B cell (primary cell): Measurements from ENCODE around the gene IBTK.

Experiments used
- EZH2 ChIP-seq: IDR thresholded peaks from 2 replicates; pipeline ENCODE4 v1.6.1; 2012; ENCODE audit warnings: borderline replicate concordance, low read depth, mild to moderate bottlenecking, moderate library complexity, low read length; ENCODE audit not compliant: insufficient read depth, poor library complexity, severe bottlenecking
- TF ChIP-seq, protein P1 (sequence below): fragments of 200-600 bp; IDR thresholded peaks from one replicate; pipeline ENCODE4 v1.8.0; 2022; ENCODE audit warnings: antibody characterized with exemption, mild to moderate bottlenecking

DNA sequence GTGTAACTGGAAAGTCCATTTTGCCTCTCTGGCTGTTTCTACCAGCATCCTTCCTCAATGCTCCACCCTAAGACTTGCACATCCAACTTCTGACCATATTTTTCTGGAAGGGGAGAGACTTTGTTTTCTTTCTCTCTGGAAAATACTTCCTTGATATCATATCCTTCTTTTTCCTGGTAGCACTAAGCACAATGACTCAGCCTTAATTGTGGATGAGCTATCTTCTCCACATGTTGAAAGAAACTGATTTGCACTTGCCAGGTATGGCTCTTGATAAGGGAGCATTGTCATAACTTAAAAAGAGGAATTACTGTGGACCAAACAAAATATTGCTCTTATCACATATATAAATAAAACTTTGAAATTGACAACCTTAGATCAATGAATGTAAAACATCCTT is 30.1 kb upstream of the IBTK start:
- TF ChIP-seq, protein P1, sequence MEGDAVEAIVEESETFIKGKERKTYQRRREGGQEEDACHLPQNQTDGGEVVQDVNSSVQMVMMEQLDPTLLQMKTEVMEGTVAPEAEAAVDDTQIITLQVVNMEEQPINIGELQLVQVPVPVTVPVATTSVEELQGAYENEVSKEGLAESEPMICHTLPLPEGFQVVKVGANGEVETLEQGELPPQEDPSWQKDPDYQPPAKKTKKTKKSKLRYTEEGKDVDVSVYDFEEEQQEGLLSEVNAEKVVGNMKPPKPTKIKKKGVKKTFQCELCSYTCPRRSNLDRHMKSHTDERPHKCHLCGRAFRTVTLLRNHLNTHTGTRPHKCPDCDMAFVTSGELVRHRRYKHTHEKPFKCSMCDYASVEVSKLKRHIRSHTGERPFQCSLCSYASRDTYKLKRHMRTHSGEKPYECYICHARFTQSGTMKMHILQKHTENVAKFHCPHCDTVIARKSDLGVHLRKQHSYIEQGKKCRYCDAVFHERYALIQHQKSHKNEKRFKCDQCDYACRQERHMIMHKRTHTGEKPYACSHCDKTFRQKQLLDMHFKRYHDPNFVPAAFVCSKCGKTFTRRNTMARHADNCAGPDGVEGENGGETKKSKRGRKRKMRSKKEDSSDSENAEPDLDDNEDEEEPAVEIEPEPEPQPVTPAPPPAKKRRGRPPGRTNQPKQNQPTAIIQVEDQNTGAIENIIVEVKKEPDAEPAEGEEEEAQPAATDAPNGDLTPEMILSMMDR: no peak
- TF ChIP-seq EZH2: no peak
